Mononuclear cell (primary cell): Measurements from ENCODE around the gene PPP1R14C. TPM values are rescaled to one million over a fixed set of nuclear protein-coding genes. Genes with fewer than 3 reads are reported as not detected.

Experiments
- H3K27me3 ChIP-seq: 2 replicates; pipeline ENCODE4 v1.6.0; 2011; ENCODE audit warnings: low read length, control low read depth; ENCODE audit not compliant: insufficient read depth
- H3K4me1 ChIP-seq: 2 replicates; pipeline ENCODE4 v1.5.1; 2011; ENCODE audit warnings: mild to moderate bottlenecking, low read length, control low read depth; ENCODE audit not compliant: insufficient read depth
- H3K4me3 ChIP-seq: 2 replicates; pipeline ENCODE4 v1.5.1; 2011; ENCODE audit warnings: mild to moderate bottlenecking, low read length, moderate library complexity
- H3K9me3 ChIP-seq: 2 replicates; pipeline ENCODE4 v1.5.1; 2011; ENCODE audit warnings: low read depth, mild to moderate bottlenecking, control low read depth, low read length
- total RNA-seq: library from RNA; depleted of rRNA; stranded (reverse); fragments of >200 nt; gene quantifications from one replicate; pipeline ENCODE4 v1.2.3, GENCODE V29; 2012

The PPP1R14C gene
- total RNA-seq, 1 donor = 0.21 TPM

GRCh38 chr6:150203871-150204545, 61.2 kb downstream of the PPP1R14C start:
- H3K27me3 ChIP-seq = no peaks in the 10 kb centered on the region
- H3K9me3 ChIP-seq = no peaks in the 10 kb centered on the region
- H3K4me3 ChIP-seq = no peak overlapping the region
- H3K4me1 ChIP-seq = no peaks in the 10 kb centered on the region

GRCh38 chr6:150204705-150205472, 62.0 kb downstream of the PPP1R14C start:
- H3K4me1 ChIP-seq = no peaks in the 10 kb centered on the region
- no peaks in the 10 kb centered on the region for H3K27me3 ChIP-seq
- no peak overlapping the region for H3K4me3 ChIP-seq
- H3K9me3 ChIP-seq = no peaks in the 10 kb centered on the region

GRCh38 chr6:150207931-150208570, 65.2 kb downstream of the PPP1R14C start:
- H3K4me3 ChIP-seq = no peak overlapping the region
- H3K4me1 ChIP-seq = no peaks in the 10 kb centered on the region
- H3K27me3 ChIP-seq = no peaks in the 10 kb centered on the region
- H3K9me3 ChIP-seq = no peaks in the 10 kb centered on the region

- Histone ChIP-seq H3K27me3 (no peaks in the 10 kb centered on the region), H3K9me3 (no peaks in the 10 kb centered on the region), H3K4me3 (no peak overlapping the region), H3K4me1 (no peaks in the 10 kb centered on the region)
These were observed 65.9 kb downstream of the PPP1R14C start for GRCh38 chr6:150208611-150209352.

GRCh38 chr6:150209415-150209814, 66.6 kb downstream of the PPP1R14C start:
- Histone ChIP-seq H3K4me1 (no peaks in the 10 kb centered on the region), H3K9me3 (no peaks in the 10 kb centered on the region), H3K4me3 (no peak overlapping the region), H3K27me3 (no peaks in the 10 kb centered on the region)

GRCh38 chr6:150211700-150212511, 69.1 kb downstream of the PPP1R14C start:
- no peaks in the 10 kb centered on the region for H3K27me3 ChIP-seq
- no peak overlapping the region for H3K4me3 ChIP-seq
- no peaks in the 10 kb centered on the region for H3K9me3 ChIP-seq
- H3K4me1 ChIP-seq = no peaks in the 10 kb centered on the region

- Histone ChIP-seq H3K4me1 (no peaks in the 10 kb centered on the region), H3K27me3 (no peaks in the 10 kb centered on the region), H3K4me3 (no peak overlapping the region), H3K9me3 (no peaks in the 10 kb centered on the region)
These were observed 69.9 kb downstream of the PPP1R14C start for GRCh38 chr6:150212778-150213177.

GRCh38 chr6:150213301-150213700, 70.5 kb downstream of the PPP1R14C start:
- no peaks in the 10 kb centered on the region for H3K9me3 ChIP-seq
- no peaks in the 10 kb centered on the region for H3K27me3 ChIP-seq
- no peak overlapping the region for H3K4me3 ChIP-seq
- H3K4me1 ChIP-seq = no peaks in the 10 kb centered on the region

GRCh38 chr6:150214310-150214709, 71.5 kb downstream of the PPP1R14C start:
- no peaks in the 10 kb centered on the region for H3K9me3 ChIP-seq
- no peaks in the 10 kb centered on the region for H3K4me1 ChIP-seq
- H3K4me3 ChIP-seq = no peak overlapping the region
- no peaks in the 10 kb centered on the region for H3K27me3 ChIP-seq

- Histone ChIP-seq H3K4me3 (no peak overlapping the region), H3K27me3 (no peaks in the 10 kb centered on the region), H3K9me3 (no peaks in the 10 kb centered on the region), H3K4me1 (no peaks in the 10 kb centered on the region)
These were observed 78.0 kb downstream of the PPP1R14C start for GRCh38 chr6:150220634-150221551.

GRCh38 chr6:150224820-150225219, 82.0 kb downstream of the PPP1R14C start:
- Histone ChIP-seq H3K9me3 (no peaks in the 10 kb centered on the region), H3K4me1 (no peaks in the 10 kb centered on the region), H3K4me3 (no peak overlapping the region), H3K27me3 (peaks cover 6% of the 10 kb centered on the region)

- H3K4me3 ChIP-seq = no peak overlapping the region
- H3K4me1 ChIP-seq = no peaks in the 10 kb centered on the region
These were observed 84.4 kb downstream of the PPP1R14C start for GRCh38 chr6:150227281-150227680.

GRCh38 chr6:150228072-150228733, 85.4 kb downstream of the PPP1R14C start:
- Histone ChIP-seq H3K27me3 (peaks cover 10% of the 10 kb centered on the region), H3K4me1 (no peaks in the 10 kb centered on the region), H3K4me3 (no peak overlapping the region), H3K9me3 (no peaks in the 10 kb centered on the region)

More at GRCh38 chr6:150227281-150227680, 84.4 kb downstream of the PPP1R14C start:
- Histone ChIP-seq H3K27me3 (peaks cover 7% of the 10 kb centered on the region), H3K9me3 (no peaks in the 10 kb centered on the region)
